ENCODE measurements around the gene HIVEP3. TPM values are rescaled to one million over a fixed set of nuclear protein-coding genes. Genes with fewer than 3 reads are reported as not detected.

The HIVEP3 gene
- total RNA-seq, 4 donors from 2014 or later, result 1.4 to 3.0 (median 2.3) TPM

DNA sequence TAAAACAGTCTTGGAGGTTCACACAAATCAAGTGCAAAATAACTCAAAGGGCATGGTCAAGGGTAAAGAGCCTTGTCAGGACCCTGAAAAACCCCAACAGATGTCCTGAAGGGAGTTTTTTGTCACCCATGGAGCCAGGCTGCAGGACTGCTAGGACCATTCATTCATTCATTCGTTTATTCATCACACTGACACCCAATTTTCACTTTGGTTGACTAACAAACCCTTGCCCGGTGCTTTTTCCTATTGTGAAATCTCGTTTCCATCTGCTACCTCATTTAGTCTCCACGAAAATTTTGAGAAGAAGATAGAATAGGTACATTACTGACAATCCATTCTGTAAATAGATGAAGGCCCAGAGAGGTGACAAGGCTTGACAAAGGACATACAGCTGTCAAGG, 216.0 kb downstream of the HIVEP3 start:
- H3K9me3 ChIP-seq, result no peaks in the 10 kb centered on the region

DNA sequence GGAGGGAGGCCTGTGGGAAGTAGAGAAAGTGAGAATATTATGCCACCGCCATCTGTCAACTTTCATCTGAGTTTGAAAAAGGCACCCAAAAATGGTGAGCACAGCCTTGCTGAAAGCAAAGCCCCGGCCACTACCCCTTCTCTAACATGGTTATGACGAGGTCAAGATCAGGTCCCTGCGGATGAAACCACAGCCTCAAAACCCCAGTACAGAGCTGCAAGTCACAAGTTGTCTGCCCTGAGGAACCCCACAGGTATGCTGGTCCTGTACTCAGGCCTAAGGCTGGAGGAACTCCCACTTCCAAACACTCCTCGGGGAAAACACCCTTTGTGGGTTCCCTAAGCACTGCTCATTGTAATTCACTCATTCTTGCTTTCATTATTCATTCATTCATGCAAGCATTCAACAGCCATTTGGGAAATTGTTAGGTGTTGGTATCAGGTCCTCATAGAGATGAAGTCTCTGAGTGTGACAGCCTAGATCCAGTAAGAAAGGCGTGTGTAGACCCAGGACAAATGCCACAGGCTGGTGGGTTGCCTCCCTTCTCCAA, 217.7 kb downstream of the HIVEP3 start:
- intact Hi-C loops (cut with DNase I), result no loop called here
- Histone ChIP-seq H3K27me3 (no peaks in the 10 kb centered on the region), H3K9me3 (no peaks in the 10 kb centered on the region), H3K27ac (replicated peaks in 1 of 4) (no peak overlapping the region), H3K4me3 (no peak overlapping the region), H3K4me1 (no peaks in the 10 kb centered on the region), H3K36me3 (no peaks in the 10 kb centered on the region)
- no peak for DNase-seq (ENCODE audit: extremely low spot score)
- 87% methylated on average over 6 of the region's 6 CpGs for WGBS
- no peak for TF ChIP-seq POLR2AphosphoS5 (IDR thresholded peaks at IDR 0.05)
- TF ChIP-seq, protein P1, sequence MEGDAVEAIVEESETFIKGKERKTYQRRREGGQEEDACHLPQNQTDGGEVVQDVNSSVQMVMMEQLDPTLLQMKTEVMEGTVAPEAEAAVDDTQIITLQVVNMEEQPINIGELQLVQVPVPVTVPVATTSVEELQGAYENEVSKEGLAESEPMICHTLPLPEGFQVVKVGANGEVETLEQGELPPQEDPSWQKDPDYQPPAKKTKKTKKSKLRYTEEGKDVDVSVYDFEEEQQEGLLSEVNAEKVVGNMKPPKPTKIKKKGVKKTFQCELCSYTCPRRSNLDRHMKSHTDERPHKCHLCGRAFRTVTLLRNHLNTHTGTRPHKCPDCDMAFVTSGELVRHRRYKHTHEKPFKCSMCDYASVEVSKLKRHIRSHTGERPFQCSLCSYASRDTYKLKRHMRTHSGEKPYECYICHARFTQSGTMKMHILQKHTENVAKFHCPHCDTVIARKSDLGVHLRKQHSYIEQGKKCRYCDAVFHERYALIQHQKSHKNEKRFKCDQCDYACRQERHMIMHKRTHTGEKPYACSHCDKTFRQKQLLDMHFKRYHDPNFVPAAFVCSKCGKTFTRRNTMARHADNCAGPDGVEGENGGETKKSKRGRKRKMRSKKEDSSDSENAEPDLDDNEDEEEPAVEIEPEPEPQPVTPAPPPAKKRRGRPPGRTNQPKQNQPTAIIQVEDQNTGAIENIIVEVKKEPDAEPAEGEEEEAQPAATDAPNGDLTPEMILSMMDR (IDR thresholded peaks at IDR 0.05), result no peak
- no peak for TF ChIP-seq EP300 (IDR thresholded peaks at IDR 0.05)
- TF ChIP-seq POLR2A (IDR thresholded peaks at IDR 0.05; ENCODE audit: low read depth), result no peak

More for the DNA sequence above, 216.0 kb downstream of the HIVEP3 start:
- 78% methylated on average over 4 of the region's 4 CpGs for WGBS
- Histone ChIP-seq H3K27me3 (no peaks in the 10 kb centered on the region), H3K36me3 (no peaks in the 10 kb centered on the region), H3K4me1 (no peaks in the 10 kb centered on the region), H3K4me3 (no peak overlapping the region), H3K27ac (replicated peaks in 1 of 4) (no peak overlapping the region)
- intact Hi-C loops (cut with DNase I), result no loop called here
- DNase-seq (ENCODE audit: extremely low spot score), result no peak
- no peak for TF ChIP-seq POLR2AphosphoS5 (IDR thresholded peaks at IDR 0.05)
- TF ChIP-seq, protein P1 (IDR thresholded peaks at IDR 0.05), result no peak
- TF ChIP-seq EP300 (IDR thresholded peaks at IDR 0.05), result no peak
- no peak for TF ChIP-seq POLR2A (IDR thresholded peaks at IDR 0.05; ENCODE audit: low read depth)

DNA sequence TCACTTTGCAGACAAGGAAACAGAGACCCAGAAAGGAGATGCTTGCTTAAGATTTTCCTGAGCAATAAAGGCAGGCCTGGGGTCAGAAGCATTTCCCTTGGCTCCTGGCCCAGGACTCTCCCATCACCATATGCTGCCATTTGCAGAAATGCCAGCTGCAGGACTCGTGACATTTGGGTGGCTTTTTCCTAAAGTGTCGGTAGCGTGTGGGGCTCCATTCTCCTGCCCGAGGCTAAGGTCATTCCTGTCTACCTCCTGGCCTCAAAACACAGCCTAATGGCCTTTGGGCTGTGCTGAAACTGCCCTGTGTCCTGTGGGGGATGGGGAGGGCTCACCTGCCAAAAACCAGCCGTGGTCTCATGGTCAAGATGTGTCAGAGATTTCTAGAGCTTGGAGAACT, 218.1 kb downstream of the HIVEP3 start:
- no peaks in the 10 kb centered on the region for H3K36me3 ChIP-seq
- 72% methylated on average over 4 of the region's 5 CpGs for WGBS

DNA sequence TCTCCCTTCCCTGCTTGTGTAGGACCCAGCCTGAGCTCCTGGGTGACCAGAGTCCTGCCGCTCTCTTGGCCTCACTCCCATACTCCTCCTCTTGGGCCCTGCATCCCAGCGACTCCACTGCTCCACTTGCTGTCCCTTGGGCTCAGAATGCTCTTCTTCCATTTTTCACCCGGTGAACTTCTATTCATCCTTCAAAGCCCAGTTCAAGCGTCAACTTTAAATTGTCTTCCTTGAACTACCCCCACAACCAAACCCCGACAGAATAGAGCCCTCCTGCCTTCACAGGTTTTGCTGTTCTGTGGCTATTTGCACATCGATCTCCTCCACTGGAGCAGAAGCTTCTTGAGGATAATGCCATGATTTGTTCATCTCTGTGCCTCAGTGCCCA, 218.9 kb downstream of the HIVEP3 start:
- H3K4me3 ChIP-seq, result no peak overlapping the region
- H3K27me3 ChIP-seq, result no peaks in the 10 kb centered on the region
- TF ChIP-seq POLR2AphosphoS5 (IDR thresholded peaks at IDR 0.05) (no peak), EP300 (IDR thresholded peaks at IDR 0.05) (no peak), POLR2A (IDR thresholded peaks at IDR 0.05; ENCODE audit: low read depth) (no peak)
- TF ChIP-seq, protein P1 (IDR thresholded peaks at IDR 0.05), result no peak
- H3K9me3 ChIP-seq, result no peaks in the 10 kb centered on the region
- no peak overlapping the region for H3K27ac ChIP-seq (replicated peaks in 1 of 4)
- no peak for DNase-seq (ENCODE audit: extremely low spot score)
- intact Hi-C loops (cut with DNase I), result no loop called here
- 97% methylated on average over 6 of the region's 6 CpGs for WGBS
- H3K36me3 ChIP-seq, result no peaks in the 10 kb centered on the region
- H3K4me1 ChIP-seq, result peaks cover 0 to 2% (median 0%) of the 10 kb centered on the region in 4 donors

More for the DNA sequence above, 218.1 kb downstream of the HIVEP3 start:
- intact Hi-C loops (cut with DNase I), result no loop called here
- TF ChIP-seq EP300 (IDR thresholded peaks at IDR 0.05), result no peak
- TF ChIP-seq POLR2AphosphoS5 (IDR thresholded peaks at IDR 0.05), result no peak
- no peak for TF ChIP-seq POLR2A (IDR thresholded peaks at IDR 0.05; ENCODE audit: low read depth)
- TF ChIP-seq, protein P1 (IDR thresholded peaks at IDR 0.05), result no peak
- no peak overlapping the region for H3K4me3 ChIP-seq
- no peaks in the 10 kb centered on the region for H3K9me3 ChIP-seq
- no peaks in the 10 kb centered on the region for H3K27me3 ChIP-seq
- H3K4me1 ChIP-seq, result no peaks in the 10 kb centered on the region
- H3K27ac ChIP-seq (replicated peaks in 1 of 4), result no peak overlapping the region
- DNase-seq (ENCODE audit: extremely low spot score), result no peak
